HFFc6 (cell line): ENCODE data around the gene SPTAN1. TPM values are rescaled to one million over a fixed set of nuclear protein-coding genes. Genes with fewer than 3 reads are reported as not detected.

Experiments
- DNase-seq: peaks from one replicate; pipeline ENCODE4 v3.0.0-alpha.2; 2018
- H3K27ac Mint-ChIP-seq: 2 replicates; pipeline ENCODE4 v1.8.0; 2020; ENCODE audit warnings: mild to moderate bottlenecking, mixed read lengths
- H3K27me3 Mint-ChIP-seq: 2 replicates; pipeline ENCODE4 v1.8.0; 2021; ENCODE audit warnings: mild to moderate bottlenecking, moderate library complexity, mixed read lengths; ENCODE audit not compliant: insufficient read depth
- H3K36me3 Mint-ChIP-seq: 2 replicates; pipeline ENCODE4 v1.8.0; 2021; ENCODE audit warnings: low read depth, mixed read lengths
- H3K4me1 Mint-ChIP-seq: 2 replicates; pipeline ENCODE4 v1.8.0; 2020; ENCODE audit warnings: low read depth, mixed read lengths
- H3K4me3 Mint-ChIP-seq: 2 replicates; pipeline ENCODE4 v1.8.0; 2020; ENCODE audit warnings: mild to moderate bottlenecking, moderate library complexity, mixed read lengths
- H3K9me3 Mint-ChIP-seq: 2 replicates; pipeline ENCODE4 v1.8.0; 2020; ENCODE audit warnings: mild to moderate bottlenecking, mixed read lengths
- CTCF ChIP-seq: fragments of 200-600 bp; sonication (generic); IDR thresholded peaks from 2 replicates; pipeline ENCODE4 v1.5.0; 2021; ENCODE audit warnings: antibody characterized with exemption, mild to moderate bottlenecking
- total RNA-seq, 6 experiments: library from RNA; stranded (reverse); fragmentation: NEBNext Ultra II Directional; extraction: Animal tissue kit (Norgen Biotek cat#: 25700); gene quantifications; 2 replicates in 1 of 6; 3 replicates in 5 of 6; pipeline ENCODE4 v1.2.3, GENCODE V29; 2021

The SPTAN1 gene
- total RNA-seq, 6 experiments from 2014 or later = 316 to 368 (median 327) TPM

GRCh38 chr9:128554155-128554862, 1.9 kb downstream of the SPTAN1 start:
- TF ChIP-seq CTCF = peak; percentile 42

GRCh38 chr9:128555180-128555721, 2.9 kb downstream of the SPTAN1 start:
- no peak for TF ChIP-seq CTCF
- Mint-ChIP-seq H3K4me1 (peaks cover 18% of the 10 kb centered on the region), H3K36me3 (peaks cover 11% of the 10 kb centered on the region; the same call in 1 of the 2 replicates), H3K4me3 (no peak overlapping the region), H3K9me3 (no peaks in the 10 kb centered on the region), H3K27ac (no peak overlapping the region), H3K27me3 (peaks cover 7% of the 10 kb centered on the region)
- peak; percentile 55 for DNase-seq

More at GRCh38 chr9:128554155-128554862, 1.9 kb downstream of the SPTAN1 start:
- Mint-ChIP-seq H3K9me3 (no peaks in the 10 kb centered on the region), H3K4me3 (no peak overlapping the region), H3K27ac (no peak overlapping the region), H3K4me1 (peaks cover 28% of the 10 kb centered on the region), H3K27me3 (peaks cover 7% of the 10 kb centered on the region), H3K36me3 (peaks cover 11% of the 10 kb centered on the region; the same call in 1 of the 2 replicates)
- DNase-seq = peak; percentile 91

GRCh38 chr9:128556276-128556675, 3.9 kb downstream of the SPTAN1 start:
- H3K27ac Mint-ChIP-seq = no peak overlapping the region
- peaks cover 8% of the 10 kb centered on the region for H3K4me1 Mint-ChIP-seq
- peaks cover 11% of the 10 kb centered on the region; the same call in 1 of the 2 replicates for H3K36me3 Mint-ChIP-seq
- TF ChIP-seq CTCF = no peak
- H3K4me3 Mint-ChIP-seq = peak overlapping the region; percentile 74; the same call in 1 of the 2 replicates
- no peak for DNase-seq
- peaks cover 7% of the 10 kb centered on the region for H3K27me3 Mint-ChIP-seq
- H3K9me3 Mint-ChIP-seq = no peaks in the 10 kb centered on the region

- Mint-ChIP-seq H3K4me3 (peak overlapping the region; percentile 74), H3K27ac (peak overlapping the region; percentile 48)
- no peak for TF ChIP-seq CTCF
Measured at GRCh38 chr9:128556926-128557634, 4.7 kb downstream of the SPTAN1 start.

GRCh38 chr9:128558431-128559310, 6.3 kb downstream of the SPTAN1 start:
- H3K27ac Mint-ChIP-seq = peak overlapping the region; percentile 94
- H3K9me3 Mint-ChIP-seq = no peaks in the 10 kb centered on the region
- TF ChIP-seq CTCF = no peak
- H3K27me3 Mint-ChIP-seq = peaks cover 4% of the 10 kb centered on the region
- H3K36me3 Mint-ChIP-seq = peaks cover 20% of the 10 kb centered on the region
- DNase-seq = peak; percentile 91
- H3K4me3 Mint-ChIP-seq = peak overlapping the region; percentile 80
- H3K4me1 Mint-ChIP-seq = peaks cover 6% of the 10 kb centered on the region

More at GRCh38 chr9:128556926-128557634, 4.7 kb downstream of the SPTAN1 start:
- Mint-ChIP-seq H3K36me3 (peaks cover 16% of the 10 kb centered on the region), H3K9me3 (no peaks in the 10 kb centered on the region), H3K27me3 (peaks cover 4% of the 10 kb centered on the region), H3K4me1 (peaks cover 6% of the 10 kb centered on the region)
- no peak for DNase-seq
